NCI-H2196 treated with DMSO at 0.1 percent for 48 hours (cell line): ENCODE data around the gene GSG1L.

Experiments used
- DNase-seq: peaks from one replicate; lab custom pipeline; 2025; ENCODE audit not compliant: unreplicated experiment; lab: John Stamatoyannopoulos, UW

Gene GSG1L

GRCh38 chr16:27778171-27778925, 285.2 kb downstream of the GSG1L start:
- no peak for DNase-seq

GRCh38 chr16:27777527-27777926, 286.0 kb downstream of the GSG1L start:
- no peak for DNase-seq

GRCh38 chr16:27776556-27777225, 286.8 kb downstream of the GSG1L start:
- no peak for DNase-seq

- DNase-seq = no peak
Observed at GRCh38 chr16:27775254-27775653, 288.3 kb downstream of the GSG1L start.

- DNase-seq = no peak
Observed at GRCh38 chr16:27774779-27775178, 288.7 kb downstream of the GSG1L start.

GRCh38 chr16:27773344-27773743, 290.2 kb downstream of the GSG1L start:
- DNase-seq = no peak

- no peak for DNase-seq
Observed at GRCh38 chr16:27772093-27772825, 291.3 kb downstream of the GSG1L start.

GRCh38 chr16:27771201-27771910, 292.2 kb downstream of the GSG1L start:
- DNase-seq = no peak

GRCh38 chr16:27770271-27771196, 293.0 kb downstream of the GSG1L start:
- no peak for DNase-seq

GRCh38 chr16:27769561-27770255, 293.8 kb downstream of the GSG1L start:
- no peak for DNase-seq

GRCh38 chr16:27768651-27769272, 294.8 kb downstream of the GSG1L start:
- no peak for DNase-seq

GRCh38 chr16:27767971-27768591, 295.4 kb downstream of the GSG1L start:
- no peak for DNase-seq

- DNase-seq = no peak
Observed at GRCh38 chr16:27767081-27767480, 296.4 kb downstream of the GSG1L start.

GRCh38 chr16:27766236-27766925, 297.1 kb downstream of the GSG1L start:
- DNase-seq = no peak

GRCh38 chr16:27764869-27765675, 298.4 kb downstream of the GSG1L start:
- DNase-seq = no peak

- no peak for DNase-seq
Observed at GRCh38 chr16:27764427-27764826, 299.1 kb downstream of the GSG1L start.

- no peak for DNase-seq
Observed at GRCh38 chr16:27762441-27762840, 301.1 kb downstream of the GSG1L start.
